Measurements from ENCODE around the gene CD3E. TPM values are rescaled to one million over a fixed set of nuclear protein-coding genes. Genes with fewer than 3 reads are reported as not detected.

Gene CD3E
- total RNA-seq, 1 donor from 2014 or later = not detected

- DNase-seq (ENCODE audit: low spot score in 2 of 2, unreplicated experiment in 2 of 2) = no peak
- no peaks in the 10 kb centered on the region for H3K4me1 Mint-ChIP-seq
- peaks cover 82% of the 10 kb centered on the region for H3K27me3 Mint-ChIP-seq (ENCODE audit: low read depth)
- no peaks in the 10 kb centered on the region for H3K36me3 Mint-ChIP-seq
- H3K4me3 Mint-ChIP-seq = no peak overlapping the region
- H3K9me3 Mint-ChIP-seq = no peaks in the 10 kb centered on the region
- TF ChIP-seq CTCF (IDR thresholded peaks at IDR 0.05; ENCODE audit: unreplicated experiment) = no peak
- H3K27ac Mint-ChIP-seq = no peak overlapping the region
Observed at GRCh38 chr11:118343248-118343647, 38.7 kb downstream of the CD3E start.

- peaks cover 82% of the 10 kb centered on the region for H3K27me3 Mint-ChIP-seq (ENCODE audit: low read depth)
- H3K9me3 Mint-ChIP-seq = no peaks in the 10 kb centered on the region
- H3K4me1 Mint-ChIP-seq = no peaks in the 10 kb centered on the region
- H3K4me3 Mint-ChIP-seq = no peak within 1 kb of the TSS
- no peak within 1 kb of the TSS for H3K27ac Mint-ChIP-seq
- no peak for DNase-seq (ENCODE audit: low spot score in 2 of 2, unreplicated experiment in 2 of 2)
- no peak for TF ChIP-seq CTCF (IDR thresholded peaks at IDR 0.05; ENCODE audit: unreplicated experiment)
- no peaks in the 10 kb centered on the region for H3K36me3 Mint-ChIP-seq
Observed at GRCh38 chr11:118343981-118344515, 39.5 kb downstream of the CD3E start, which contains the start of gene CD3G. Gene CD3G (plus strand): TSS chr11:118344344. CDS start chr11:118344424, 80 bp downstream.

- H3K27me3 Mint-ChIP-seq (ENCODE audit: low read depth) = peaks cover 73% of the 10 kb centered on the region
- no peaks in the 10 kb centered on the region for H3K4me1 Mint-ChIP-seq
- no peak overlapping the region for H3K4me3 Mint-ChIP-seq
- no peak for TF ChIP-seq CTCF (IDR thresholded peaks at IDR 0.05; ENCODE audit: unreplicated experiment)
- H3K36me3 Mint-ChIP-seq = no peaks in the 10 kb centered on the region
- DNase-seq (ENCODE audit: low spot score in 2 of 2, unreplicated experiment in 2 of 2) = no peak
- H3K27ac Mint-ChIP-seq = no peak overlapping the region
- no peaks in the 10 kb centered on the region for H3K9me3 Mint-ChIP-seq
Observed at GRCh38 chr11:118349475-118349874, 44.9 kb downstream of the CD3E start.

- Mint-ChIP-seq H3K9me3 (no peaks in the 10 kb centered on the region), H3K4me3 (no peak overlapping the region), H3K27ac (no peak overlapping the region), H3K4me1 (no peaks in the 10 kb centered on the region), H3K36me3 (no peaks in the 10 kb centered on the region), H3K27me3 (ENCODE audit: low read depth) (peaks cover 50% of the 10 kb centered on the region)
- TF ChIP-seq CTCF (IDR thresholded peaks at IDR 0.05; ENCODE audit: unreplicated experiment) = peak; percentile 80
- DNase-seq (ENCODE audit: low spot score in 2 of 2, unreplicated experiment in 2 of 2) = no peak
Observed at GRCh38 chr11:118353084-118353710, 48.7 kb downstream of the CD3E start.

- DNase-seq (ENCODE audit: low spot score in 2 of 2, unreplicated experiment in 2 of 2) = no peak
- no peak overlapping the region for H3K27ac Mint-ChIP-seq
Observed at GRCh38 chr11:118358071-118358470, 53.5 kb downstream of the CD3E start.

More at GRCh38 chr11:118358071-118358470, 53.5 kb downstream of the CD3E start:
- no peak for TF ChIP-seq CTCF (IDR thresholded peaks at IDR 0.05; ENCODE audit: unreplicated experiment)
- Mint-ChIP-seq H3K27me3 (ENCODE audit: low read depth) (peaks cover 14% of the 10 kb centered on the region), H3K9me3 (no peaks in the 10 kb centered on the region), H3K4me3 (peak overlapping the region; percentile 30), H3K4me1 (peaks cover 13% of the 10 kb centered on the region), H3K36me3 (no peaks in the 10 kb centered on the region)
